Measurements from ENCODE around the gene THPO. TPM values are rescaled to one million over a fixed set of nuclear protein-coding genes. Genes with fewer than 3 reads are reported as not detected.

The THPO gene
- total and polyA plus RNA-seq, 9 of the 15 experiments (the other 6 are each of a cell fraction or from before 2014, with no cell fraction given), result 0.11 to 1.1 (median 0.35) TPM; not detected in 1

DNA sequence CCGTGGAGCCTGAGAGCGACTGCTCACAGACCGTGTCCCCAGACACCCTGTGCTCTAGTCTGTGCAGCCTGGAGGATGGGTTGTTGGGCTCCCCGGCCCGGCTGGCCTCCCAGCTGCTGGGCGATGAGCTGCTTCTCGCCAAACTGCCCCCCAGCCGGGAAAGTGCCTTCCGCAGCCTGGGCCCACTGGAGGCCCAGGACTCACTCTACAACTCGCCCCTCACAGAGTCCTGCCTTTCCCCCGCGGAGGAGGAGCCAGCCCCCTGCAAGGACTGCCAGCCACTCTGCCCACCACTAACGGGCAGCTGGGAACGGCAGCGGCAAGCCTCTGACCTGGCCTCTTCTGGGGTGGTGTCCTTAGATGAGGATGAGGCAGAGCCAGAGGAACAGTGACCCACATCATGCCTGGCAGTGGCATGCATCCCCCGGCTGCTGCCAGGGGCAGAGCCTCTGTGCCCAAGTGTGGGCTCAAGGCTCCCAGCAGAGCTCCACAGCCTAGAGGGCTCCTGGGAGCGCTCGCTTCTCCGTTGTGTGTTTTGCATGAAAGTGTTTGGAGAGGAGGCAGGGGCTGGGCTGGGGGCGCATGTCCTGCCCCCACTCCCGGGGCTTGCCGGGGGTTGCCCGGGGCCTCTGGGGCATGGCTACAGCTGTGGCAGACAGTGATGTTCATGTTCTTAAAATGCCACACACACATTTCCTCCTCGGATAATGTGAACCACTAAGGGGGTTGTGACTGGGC is 33.3 kb downstream of the THPO start:
- intact Hi-C loops (cut with micrococcal nuclease) (loop anchor here (1.0 kb wide), 1 partner anchor 18 kb away; no protein-coding TSS in a partner anchor), in situ Hi-C loops (cut with MboI) (no loop called here)
- Histone ChIP-seq H2AFZ (ENCODE audit: low read depth, low read length) (no peak overlapping the region), H3K79me2 (ENCODE audit: control insufficient read depth, insufficient read depth, low read length) (peaks cover 8% of the 10 kb centered on the region; the same call in 2 of the 3 replicates), H3K4me1 (replicated peaks in 1 of 2; ENCODE audit: control insufficient read depth in 2 of 2, insufficient read depth in 2 of 2, low read length in 2 of 2) (peaks cover 43 to 52% of the 10 kb centered on the region in 2 experiments), H3K9me1 (ENCODE audit: control insufficient read depth, insufficient read depth, low read length) (peaks cover 6% of the 10 kb centered on the region), H3K9ac (ENCODE audit: insufficient read depth in 1 of 2, low read depth in 2 of 2, low read length in 2 of 2) (peak overlapping the region in 1 of 2 experiments; percentile 61; a peak in 2 of 4 replicates), H3K36me3 (ENCODE audit: control insufficient read depth, insufficient read depth, low read length) (peaks cover 36% of the 10 kb centered on the region; the same call in 2 of the 3 replicates), H3K4me3 (no peak overlapping the region), H3K4me2 (ENCODE audit: insufficient read depth, low read length) (no peak overlapping the region), H3K9me3 (replicated peaks; ENCODE audit: control insufficient read depth, insufficient read depth, low read depth, low read length) (no peaks in the 10 kb centered on the region), H3K27ac (ENCODE audit: extremely low read depth, low read depth, low read length) (no peak overlapping the region), H3K27me3 (ENCODE audit: control insufficient read depth in 2 of 2, insufficient read depth in 2 of 2, low read length in 2 of 2) (no peaks in the 10 kb centered on the region), H4K20me1 (replicated peaks; ENCODE audit: control insufficient read depth, insufficient read depth, low read length) (no peaks in the 10 kb centered on the region)
- no TSS peak for BruUV-seq (replicated peaks)
- 87% methylated on average over 17 of the region's 24 CpGs for WGBS (ENCODE audit: insufficient coverage, low coverage, missing lambda C conversion rate)
- no peak for TF ChIP-seq LCOR (CRISPR knock-in tag; IDR thresholded peaks at IDR 0.05)
- TF ChIP-seq HOMEZ (CRISPR knock-in tag; IDR thresholded peaks at IDR 0.05), result no peak
- TF ChIP-seq E4F1 (CRISPR knock-in tag; IDR thresholded peaks at IDR 0.05; ENCODE audit: borderline replicate concordance), result no peak
- no peak for TF ChIP-seq PPARD (CRISPR knock-in tag; IDR thresholded peaks at IDR 0.05)
- peak; percentile 32; the same call in 1 of the 2 replicates for TF ChIP-seq RBFOX2 (IDR thresholded peaks at IDR 0.05; ENCODE audit: low read depth, low read length)
- TF ChIP-seq POLR2G (IDR thresholded peaks at IDR 0.05; ENCODE audit: low read depth, low read length), result peak; percentile 63
- TF ChIP-seq ZEB2 (IDR thresholded peaks at IDR 0.05), result no peak
- no peak for TF ChIP-seq ATF6 (CRISPR knock-in tag; IDR thresholded peaks at IDR 0.05)
- TF ChIP-seq ZKSCAN8 (CRISPR knock-in tag; IDR thresholded peaks at IDR 0.05), result no peak
- TF ChIP-seq NEUROD1 (IDR thresholded peaks at IDR 0.05; ENCODE audit: borderline replicate concordance, low read depth, low read length, partially characterized antibody), result no peak
- no peak for ATAC-seq
- no peak for FAIRE-seq
- no peak for DNase-seq (ENCODE audit: extremely low read depth in 1 of 4, low spot score in 3 of 4)
- CTCF ChIA-PET (ENCODE audit: low intra/inter-chr PET ratio), result no interaction called here
- POLR2A ChIA-PET, result interaction anchor here (0.5 to 1.1 kb wide), 4 partner anchors 8 to 449 kb away, joined by 3 to 6 read pairs (median 3); partner anchors contain the start of gene FAM131A

Measured in K562 (cell line).